ENCODE data around the gene CDK3. TPM values are rescaled to one million over a fixed set of nuclear protein-coding genes. Genes with fewer than 3 reads are reported as not detected.
A peak's percentile ranks its signal among the peaks of the same experiment; 100 is the strongest.
"Not testable (repeated sequence)": the region's sequence is repeated elsewhere in the genome, so short reads cannot be mapped to it uniquely, and the experiment has no call there.

The CDK3 gene
- total RNA-seq, 6 donors from 2014 or later = 3.0 to 15.7 (median 7.0) TPM

GRCh38 chr17:75965468-75965867 is 35.2 kb upstream of the CDK3 start:
- peaks cover 0 to 15% (median 11%) of the 10 kb centered on the region in 4 donors for H3K4me1 ChIP-seq
- 96 to 97% methylated on average over 5 to 6 of the region's 6 CpGs for WGBS, 2 donors
- ATAC-seq (ENCODE audit: low FRiP score in 2 of 2) = no peak
- DNase-seq = no peak
- no peaks in the 10 kb centered on the region for H3K9me3 ChIP-seq
- H3K27me3 ChIP-seq = no peaks in the 10 kb centered on the region
- H3K36me3 ChIP-seq = peaks cover 0 to 22% (median 0%) of the 10 kb centered on the region in 4 donors
- H3K27ac ChIP-seq = no peak overlapping the region
- H3K4me3 ChIP-seq = no peak overlapping the region
- no peak for TF ChIP-seq EP300 (IDR thresholded peaks at IDR 0.05)
- TF ChIP-seq, protein P1, sequence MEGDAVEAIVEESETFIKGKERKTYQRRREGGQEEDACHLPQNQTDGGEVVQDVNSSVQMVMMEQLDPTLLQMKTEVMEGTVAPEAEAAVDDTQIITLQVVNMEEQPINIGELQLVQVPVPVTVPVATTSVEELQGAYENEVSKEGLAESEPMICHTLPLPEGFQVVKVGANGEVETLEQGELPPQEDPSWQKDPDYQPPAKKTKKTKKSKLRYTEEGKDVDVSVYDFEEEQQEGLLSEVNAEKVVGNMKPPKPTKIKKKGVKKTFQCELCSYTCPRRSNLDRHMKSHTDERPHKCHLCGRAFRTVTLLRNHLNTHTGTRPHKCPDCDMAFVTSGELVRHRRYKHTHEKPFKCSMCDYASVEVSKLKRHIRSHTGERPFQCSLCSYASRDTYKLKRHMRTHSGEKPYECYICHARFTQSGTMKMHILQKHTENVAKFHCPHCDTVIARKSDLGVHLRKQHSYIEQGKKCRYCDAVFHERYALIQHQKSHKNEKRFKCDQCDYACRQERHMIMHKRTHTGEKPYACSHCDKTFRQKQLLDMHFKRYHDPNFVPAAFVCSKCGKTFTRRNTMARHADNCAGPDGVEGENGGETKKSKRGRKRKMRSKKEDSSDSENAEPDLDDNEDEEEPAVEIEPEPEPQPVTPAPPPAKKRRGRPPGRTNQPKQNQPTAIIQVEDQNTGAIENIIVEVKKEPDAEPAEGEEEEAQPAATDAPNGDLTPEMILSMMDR (IDR thresholded peaks at IDR 0.05) = no peak
- no peak for TF ChIP-seq POLR2A (IDR thresholded peaks at IDR 0.05)
- no peak for TF ChIP-seq POLR2AphosphoS5 (IDR thresholded peaks at IDR 0.05)

DNA sequence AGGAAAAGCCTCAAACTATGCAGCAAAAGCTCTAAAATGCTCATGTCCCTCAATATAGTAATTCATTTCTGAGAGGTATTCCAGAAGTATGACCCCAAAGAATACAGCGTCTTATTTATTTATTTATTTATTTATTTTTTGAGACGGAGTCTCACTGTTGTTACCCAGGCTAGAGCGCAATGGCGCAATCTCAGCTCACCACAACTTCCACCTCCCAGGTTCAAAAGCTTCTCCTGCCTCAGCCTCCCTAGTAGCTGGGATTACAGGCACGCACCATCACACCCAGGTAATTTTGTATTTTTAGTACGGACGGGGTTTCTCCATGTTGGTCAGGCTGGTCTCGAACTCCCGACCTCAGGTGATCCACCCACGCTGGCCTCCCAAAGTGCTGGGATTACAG is 31.6 kb upstream of the CDK3 start:
- Histone ChIP-seq H3K36me3 (peaks cover 0 to 46% (median 0%) of the 10 kb centered on the region in 4 donors), H3K4me1 (peaks cover 0 to 17% (median 13%) of the 10 kb centered on the region in 4 donors)
- not testable (repeated sequence) for ATAC-seq (ENCODE audit: low FRiP score in 2 of 2)

DNA sequence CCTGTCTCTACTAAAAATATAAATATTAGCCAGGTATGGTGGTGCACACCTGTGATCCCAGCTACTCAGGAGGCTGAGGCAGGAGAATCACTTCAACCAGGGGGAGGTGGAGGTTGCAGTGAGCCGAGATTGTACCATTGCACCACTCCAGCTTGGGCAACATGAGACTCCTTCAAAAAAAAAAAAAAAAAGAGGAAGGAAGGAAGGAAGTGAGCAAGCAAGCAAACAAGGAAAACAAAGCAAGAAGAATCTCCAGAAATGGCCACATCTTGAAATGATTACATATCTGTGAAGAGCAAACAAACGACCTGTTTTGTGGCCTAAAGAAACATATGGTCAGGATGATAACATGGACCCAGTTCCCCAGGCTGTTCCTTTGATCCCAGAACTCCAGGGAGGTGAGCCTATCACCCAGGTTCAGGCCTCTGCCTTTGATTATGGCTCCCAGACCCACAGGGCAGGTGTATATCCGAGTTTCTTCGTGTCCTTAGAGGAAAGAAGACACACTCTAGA is 30.6 kb upstream of the CDK3 start:
- peak in 1 of 2 donors; percentile 35 for DNase-seq
- H3K36me3 ChIP-seq = peaks cover 0 to 50% (median 0%) of the 10 kb centered on the region in 4 donors
- H3K27ac ChIP-seq = peak overlapping the region; percentile 59 to 77 (median 70)
- 33 to 53% methylated on average over 4 of the region's 4 CpGs for WGBS, 2 donors
- H3K4me1 ChIP-seq = peaks cover 0 to 18% (median 13%) of the 10 kb centered on the region in 4 donors
- TF ChIP-seq POLR2AphosphoS5 (IDR thresholded peaks at IDR 0.05) (no peak), POLR2A (IDR thresholded peaks at IDR 0.05) (no peak), EP300 (IDR thresholded peaks at IDR 0.05) (no peak)
- TF ChIP-seq, protein P1 (IDR thresholded peaks at IDR 0.05) = no peak
- ATAC-seq (ENCODE audit: low FRiP score in 2 of 2) = peak in 1 of 2 donors; percentile 32
- H3K4me3 ChIP-seq = no peak overlapping the region
- H3K9me3 ChIP-seq = no peaks in the 10 kb centered on the region
- no peaks in the 10 kb centered on the region for H3K27me3 ChIP-seq

More for the DNA sequence above, 31.6 kb upstream of the CDK3 start:
- H3K27ac ChIP-seq = peak overlapping the region in 3 of 4 donors; percentile 35 to 76 (median 40)
- not testable (repeated sequence) for H3K9me3 ChIP-seq, H3K27me3 ChIP-seq, H3K4me3 ChIP-seq
- WGBS, 2 donors = 88 to 92% methylated on average over 10 of the region's 10 CpGs
- peak in 1 of 2 donors; percentile 46 for DNase-seq

- TF ChIP-seq EP300 (IDR thresholded peaks at IDR 0.05) = no peak
- TF ChIP-seq POLR2A (IDR thresholded peaks at IDR 0.05) = no peak
- TF ChIP-seq, protein P1 (IDR thresholded peaks at IDR 0.05) = no peak
- no peak for TF ChIP-seq POLR2AphosphoS5 (IDR thresholded peaks at IDR 0.05)
- H3K27me3 ChIP-seq = no peaks in the 10 kb centered on the region
- peaks cover 0 to 50% (median 0%) of the 10 kb centered on the region in 4 donors for H3K36me3 ChIP-seq
- H3K4me3 ChIP-seq = no peak overlapping the region
- H3K9me3 ChIP-seq = no peaks in the 10 kb centered on the region
- 93 to 98% methylated on average over 7 of the region's 7 CpGs for WGBS, 2 donors
- ATAC-seq (ENCODE audit: low FRiP score in 2 of 2) (no peak), DNase-seq (no peak)
- H3K27ac ChIP-seq = peak overlapping the region; percentile 59 to 77 (median 70)
- H3K4me1 ChIP-seq = peaks cover 3 to 23% (median 19%) of the 10 kb centered on the region in 4 donors
Measured at GRCh38 chr17:75970626-75971025, 30.0 kb upstream of the CDK3 start.

DNA sequence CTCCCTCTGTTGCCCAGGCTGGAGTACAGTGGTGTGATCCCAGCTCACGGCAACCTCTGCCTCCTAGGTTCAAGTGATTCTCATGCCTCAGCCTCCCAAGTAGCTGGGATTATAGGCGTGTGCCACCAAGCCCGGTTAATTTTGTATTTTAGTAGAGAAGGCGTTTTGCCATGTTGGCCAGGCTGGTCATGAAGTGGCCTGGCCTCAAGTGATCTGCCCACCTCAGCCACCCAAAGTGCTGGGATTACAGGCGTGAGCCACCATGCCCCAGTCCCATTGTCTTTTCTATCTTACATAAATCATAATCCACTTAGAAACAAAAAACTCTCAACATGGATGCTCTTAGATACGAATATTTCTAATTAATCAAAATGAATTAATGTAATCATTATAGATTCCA is 25.5 kb upstream of the CDK3 start:
- WGBS, 2 donors = 95 to 98% methylated on average over 6 of the region's 6 CpGs
- H3K4me1 ChIP-seq = peaks cover 30 to 45% (median 39%) of the 10 kb centered on the region in 4 donors
- not testable (repeated sequence) for H3K9me3 ChIP-seq; H3K27me3 ChIP-seq; DNase-seq; ATAC-seq (ENCODE audit: low FRiP score in 2 of 2); H3K4me3 ChIP-seq
- H3K36me3 ChIP-seq = peaks cover 0 to 30% (median 0%) of the 10 kb centered on the region in 4 donors
- H3K27ac ChIP-seq = peak overlapping the region in 2 of 4 donors; percentile 2 to 72

GRCh38 chr17:75975757-75976174 is 24.9 kb upstream of the CDK3 start:
- 57 to 67% methylated on average over 5 of the region's 5 CpGs for WGBS, 2 donors
- no peak for DNase-seq
- H3K27ac ChIP-seq = peak overlapping the region in 3 of 4 donors; percentile 2 to 72 (median 57)
- no peaks in the 10 kb centered on the region for H3K9me3 ChIP-seq
- H3K27me3 ChIP-seq = no peaks in the 10 kb centered on the region
- no peak for TF ChIP-seq POLR2A (IDR thresholded peaks at IDR 0.05)
- TF ChIP-seq, protein P1 (IDR thresholded peaks at IDR 0.05) = no peak
- no peak for TF ChIP-seq EP300 (IDR thresholded peaks at IDR 0.05)
- TF ChIP-seq POLR2AphosphoS5 (IDR thresholded peaks at IDR 0.05) = no peak
- peaks cover 0 to 28% (median 0%) of the 10 kb centered on the region in 4 donors for H3K36me3 ChIP-seq
- peaks cover 35 to 45% (median 40%) of the 10 kb centered on the region in 4 donors for H3K4me1 ChIP-seq
- H3K4me3 ChIP-seq = peak overlapping the region in 1 of 4 donors; percentile 77
- ATAC-seq (ENCODE audit: low FRiP score in 2 of 2) = no peak
